Stimulated activated CD8-positive, alpha-beta memory T cell treated with anti-CD3 and anti-CD28 coated beads, Interleukin-15, amount 100 ng/mL, for 1 hour (primary cell): ENCODE results near the gene ALPP.
"Not testable (repeated sequence)": the region's sequence is repeated elsewhere in the genome, so short reads cannot be mapped to it uniquely, and the experiment has no call there.

Source experiments
- DNase-seq: peaks from one replicate; pipeline ENCODE4 v3.0.0-alpha.2; 2020; ENCODE audit warnings: low read depth

ALPP gene

GRCh38 chr2:232341061-232341738 lies 37.4 kb upstream of the ALPP start:
- no peak for DNase-seq

GRCh38 chr2:232341739-232342126 lies 36.8 kb upstream of the ALPP start:
- no peak for DNase-seq

GRCh38 chr2:232342635-232343565 lies 35.7 kb upstream of the ALPP start:
- DNase-seq: no peak

GRCh38 chr2:232343821-232344220 lies 34.7 kb upstream of the ALPP start:
- no peak for DNase-seq

GRCh38 chr2:232345251-232345650 lies 33.3 kb upstream of the ALPP start:
- no peak for DNase-seq

- no peak for DNase-seq
These were observed 31.2 kb upstream of the ALPP start for GRCh38 chr2:232347369-232347768.

GRCh38 chr2:232348936-232349335 lies 29.6 kb upstream of the ALPP start:
- DNase-seq: no peak

GRCh38 chr2:232349546-232349945 lies 29.0 kb upstream of the ALPP start:
- DNase-seq: no peak

GRCh38 chr2:232349946-232350635 lies 28.5 kb upstream of the ALPP start:
- DNase-seq: no peak

- no peak for DNase-seq
These were observed 27.5 kb upstream of the ALPP start for GRCh38 chr2:232350804-232351685.

- no peak for DNase-seq
These were observed 26.7 kb upstream of the ALPP start for GRCh38 chr2:232351686-232352510.

- DNase-seq: no peak
These were observed 25.9 kb upstream of the ALPP start for GRCh38 chr2:232352511-232353091.

- DNase-seq: no peak
These were observed 25.5 kb upstream of the ALPP start for GRCh38 chr2:232353096-232353495.

GRCh38 chr2:232353660-232354059 lies 24.9 kb upstream of the ALPP start:
- no peak for DNase-seq

- no peak for DNase-seq
These were observed 24.5 kb upstream of the ALPP start for GRCh38 chr2:232354069-232354468.

GRCh38 chr2:232361646-232362045 lies 16.9 kb upstream of the ALPP start:
- DNase-seq: no peak

- no peak for DNase-seq
These were observed 16.2 kb upstream of the ALPP start for GRCh38 chr2:232362174-232362900.

GRCh38 chr2:232363064-232363783 lies 15.3 kb upstream of the ALPP start:
- DNase-seq: not testable (repeated sequence)
